GM10248 (cell line): ENCODE results near the gene PAAF1.

Source experiments
- CTCF ChIA-PET: fragments of 300-600 bp; sonication (Branson Sonifier 250); formaldehyde crosslinking; extraction: SDS; loops from one replicate; lab custom pipeline; 2021; ENCODE audit warnings: antibody characterized with exemption; lab: Yijun Ruan, JAX
- POLR2A ChIA-PET: fragments of 350-650 bp; sonication (Branson Sonifier 250); formaldehyde crosslinking; extraction: SDS; loops from one replicate; lab custom pipeline; 2020; ENCODE audit warnings: antibody characterized with exemption; lab: Yijun Ruan, JAX
- DNase-seq: peaks from one replicate; pipeline ENCODE4 v3.0.0; 2012; ENCODE audit errors: extremely low spot score
- TF ChIP-seq, protein P1 (sequence below): IDR thresholded peaks from 2 replicates; pipeline ENCODE4 v1.5.1; 2012; ENCODE audit warnings: mild to moderate bottlenecking, low read depth; ENCODE audit errors: extremely low read depth, missing control alignments, control extremely low read depth

PAAF1 gene

DNA sequence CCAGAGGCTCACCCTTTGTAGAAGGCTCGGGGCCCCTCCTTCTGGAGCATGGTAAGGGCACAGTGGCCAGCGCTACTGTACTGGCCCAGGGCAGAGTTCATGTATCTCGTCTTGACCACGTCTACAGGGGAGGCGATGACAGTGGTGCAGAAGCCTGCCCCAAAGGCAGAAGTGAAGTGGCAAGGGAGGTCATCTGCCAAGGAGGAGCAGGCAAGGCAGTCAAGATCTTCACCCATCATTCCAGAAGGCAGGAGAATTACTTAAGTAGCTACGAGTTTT, 98.6 kb downstream of the PAAF1 start:
- ChIA-PET POLR2A (no interaction called here), CTCF (interaction anchor here (1.2 to 2.9 kb wide), 4 partner anchors 9 to 349 kb away, joined by 3 to 14 read pairs (median 4); no protein-coding TSS in a partner anchor)

GRCh38 chr11:73976451-73977151, 99.8 kb downstream of the PAAF1 start:
- POLR2A ChIA-PET = no interaction called here
- CTCF ChIA-PET = interaction anchor here (1.2 to 2.9 kb wide), 2 partner anchors 10 to 12 kb away, joined by 4 to 14 read pairs; no protein-coding TSS in a partner anchor
- TF ChIP-seq, protein P1, sequence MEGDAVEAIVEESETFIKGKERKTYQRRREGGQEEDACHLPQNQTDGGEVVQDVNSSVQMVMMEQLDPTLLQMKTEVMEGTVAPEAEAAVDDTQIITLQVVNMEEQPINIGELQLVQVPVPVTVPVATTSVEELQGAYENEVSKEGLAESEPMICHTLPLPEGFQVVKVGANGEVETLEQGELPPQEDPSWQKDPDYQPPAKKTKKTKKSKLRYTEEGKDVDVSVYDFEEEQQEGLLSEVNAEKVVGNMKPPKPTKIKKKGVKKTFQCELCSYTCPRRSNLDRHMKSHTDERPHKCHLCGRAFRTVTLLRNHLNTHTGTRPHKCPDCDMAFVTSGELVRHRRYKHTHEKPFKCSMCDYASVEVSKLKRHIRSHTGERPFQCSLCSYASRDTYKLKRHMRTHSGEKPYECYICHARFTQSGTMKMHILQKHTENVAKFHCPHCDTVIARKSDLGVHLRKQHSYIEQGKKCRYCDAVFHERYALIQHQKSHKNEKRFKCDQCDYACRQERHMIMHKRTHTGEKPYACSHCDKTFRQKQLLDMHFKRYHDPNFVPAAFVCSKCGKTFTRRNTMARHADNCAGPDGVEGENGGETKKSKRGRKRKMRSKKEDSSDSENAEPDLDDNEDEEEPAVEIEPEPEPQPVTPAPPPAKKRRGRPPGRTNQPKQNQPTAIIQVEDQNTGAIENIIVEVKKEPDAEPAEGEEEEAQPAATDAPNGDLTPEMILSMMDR = no peak
- no peak for DNase-seq

More for the DNA sequence above, 98.6 kb downstream of the PAAF1 start:
- TF ChIP-seq, protein P1 = no peak
- no peak for DNase-seq

- no peak for DNase-seq
- ChIA-PET CTCF (interaction anchor here (1.1 to 5.1 kb wide), 3 partner anchors 12 to 30 kb away, joined by 3 to 49 read pairs (median 6); no protein-coding TSS in a partner anchor), POLR2A (no interaction called here)
- TF ChIP-seq, protein P1 = no peak
Measured at GRCh38 chr11:73977856-73978519, 101.2 kb downstream of the PAAF1 start.

DNA sequence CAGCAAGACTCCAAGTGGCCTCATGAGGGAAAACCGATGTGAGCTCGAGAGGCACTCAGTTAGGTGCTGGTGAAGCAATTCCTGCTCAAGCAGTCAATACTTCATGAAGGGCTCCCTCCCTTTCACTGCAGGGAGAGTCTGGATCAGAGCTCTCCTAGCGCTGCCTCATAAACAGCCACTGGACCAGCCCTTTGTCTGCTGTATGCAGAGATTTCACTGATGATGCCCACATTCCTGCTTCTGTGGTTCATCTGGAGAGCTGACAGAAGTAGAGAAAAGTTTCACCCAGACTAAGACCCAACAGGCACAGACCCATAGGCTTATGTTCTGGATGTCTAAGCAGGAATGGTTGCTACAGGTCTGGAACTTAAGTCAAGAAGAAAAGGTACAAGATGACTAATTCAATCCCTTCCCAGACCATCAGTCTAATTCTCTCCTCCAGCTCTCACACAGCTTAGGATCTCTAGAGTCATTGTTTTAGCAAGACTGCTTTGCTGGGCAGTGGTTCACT, 101.8 kb downstream of the PAAF1 start:
- POLR2A ChIA-PET = interaction anchor here (1.0 kb wide), 1 partner anchor 11 kb away, joined by 4 read pairs; no protein-coding TSS in a partner anchor

GRCh38 chr11:73980001-73980961, 103.5 kb downstream of the PAAF1 start:
- TF ChIP-seq, protein P1 = no peak
- DNase-seq = peak; percentile 88
- POLR2A ChIA-PET = interaction anchor here (0.5 to 3.8 kb wide), 14 partner anchors 7 to 680 kb away, joined by 3 to 21 read pairs (median 4); partner anchors contain the start of genes C2CD3, PPME1 and RAB6A
- CTCF ChIA-PET = interaction anchor here (1.0 to 5.1 kb wide), 13 partner anchors 8 to 341 kb away, joined by 3 to 49 read pairs (median 6); partner anchors contain the start of genes C2CD3 and PPME1

More for the DNA sequence above, 101.8 kb downstream of the PAAF1 start:
- TF ChIP-seq, protein P1 = no peak
- CTCF ChIA-PET = interaction anchor here (1.4 to 5.1 kb wide), 4 partner anchors 10 to 353 kb away, joined by 3 to 49 read pairs (median 6); no protein-coding TSS in a partner anchor
- DNase-seq = no peak
